Measurements from ENCODE around the gene SSTR4. TPM values are rescaled to one million over a fixed set of nuclear protein-coding genes. Genes with fewer than 3 reads are reported as not detected.

Gene SSTR4
- total and polyA plus RNA-seq, 2 donors (not counting 3 experiments of a cell fraction or from before 2014, with no cell fraction given) = not detected

DNA sequence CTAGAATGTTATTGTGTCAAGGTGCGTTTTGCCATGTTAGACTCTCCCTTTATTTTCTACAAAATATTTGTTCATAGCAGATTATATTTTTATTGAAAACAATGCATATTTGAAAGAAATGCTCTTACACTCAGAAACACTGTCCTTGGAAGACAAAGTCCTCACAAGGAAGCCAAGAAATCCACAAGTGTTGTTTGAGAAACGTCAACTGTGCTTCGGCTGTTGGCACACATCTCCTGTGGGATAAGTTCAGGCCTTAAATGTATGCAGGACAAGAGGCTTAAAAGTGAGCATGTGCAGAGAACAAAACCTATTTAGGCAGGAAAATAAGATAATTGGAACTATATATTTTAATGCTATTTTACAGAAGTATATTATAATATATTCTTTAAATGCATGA lies 23.9 kb downstream of the SSTR4 start:
- intact Hi-C loops (cut with micrococcal nuclease) = no loop called here

More for the DNA sequence above, 23.9 kb downstream of the SSTR4 start:
- DNase-seq (ENCODE audit: low read depth, low spot score) (no peak), FAIRE-seq (no peak)
- Histone ChIP-seq H4K20me1 (replicated peaks; ENCODE audit: control insufficient read depth, extremely low read depth, insufficient read depth, low read length) (no peaks in the 10 kb centered on the region), H3K4me3 (replicated peaks in 1 of 3; ENCODE audit: insufficient read depth in 1 of 3, low read depth in 1 of 3, low read length in 3 of 3) (no peak overlapping the region), H3K9me3 (replicated peaks; ENCODE audit: control insufficient read depth, insufficient read depth, low read length) (no peaks in the 10 kb centered on the region), H2AFZ (ENCODE audit: low read depth, low read length) (no peak overlapping the region), H3K36me3 (ENCODE audit: control insufficient read depth in 2 of 2, extremely low read depth in 1 of 2, insufficient read depth in 2 of 2, low read length in 2 of 2) (no peaks in the 10 kb centered on the region), H3K27me3 (ENCODE audit: control insufficient read depth in 2 of 2, insufficient read depth in 2 of 2, low read length in 2 of 2) (no peaks in the 10 kb centered on the region), H3K27ac (ENCODE audit: insufficient read depth, low read depth, low read length) (no peak overlapping the region), H3K79me2 (ENCODE audit: control insufficient read depth, insufficient read depth, low read length) (no peaks in the 10 kb centered on the region), H3K4me1 (ENCODE audit: control insufficient read depth, extremely low read depth, insufficient read depth, low read length) (peaks cover 28% of the 10 kb centered on the region), H3K9me1 (replicated peaks; ENCODE audit: control insufficient read depth, extremely low read depth, insufficient read depth, low read length) (no peaks in the 10 kb centered on the region), H3K9ac (replicated peaks; ENCODE audit: extremely low read depth, insufficient read depth, low read length) (no peak overlapping the region), H3K4me2 (ENCODE audit: insufficient read depth, low read length) (no peak overlapping the region)
- BruUV-seq (replicated peaks) = no TSS peak
- ChIA-PET CTCF (interaction anchor here (0.7 to 3.5 kb wide), 6 partner anchors 8 to 187 kb away, joined by 3 to 51 read pairs (median 4); no protein-coding TSS in a partner anchor), POLR2A (no interaction called here)
- dilution Hi-C loops (cut with MboI; ENCODE audit: extremely low pct_ligation_motif_present, low sequenced_read_pairs) = no loop called here
- TF ChIP-seq JUN (IDR thresholded peaks at IDR 0.05; ENCODE audit: borderline replicate concordance, insufficient read depth, insufficient read length, low read depth) (no peak), EZH2 (IDR thresholded peaks at IDR 0.05; ENCODE audit: borderline replicate concordance, low read depth, low read length, severe bottlenecking) (no peak), POLR2AphosphoS5 (IDR thresholded peaks at IDR 0.05; ENCODE audit: insufficient read depth, low read depth, low read length) (no peak), GATA2 (IDR thresholded peaks at IDR 0.05; ENCODE audit: insufficient read depth, insufficient read length, low read depth, low read length) (no peak), POLR2A (IDR thresholded peaks at IDR 0.05; ENCODE audit: low read depth, low read length) (no peak), FOS (IDR thresholded peaks at IDR 0.05; ENCODE audit: borderline replicate concordance, insufficient read depth, low read length) (no peak), MYC (IDR thresholded peaks at IDR 0.05; ENCODE audit: low read depth, low read length) (no peak)
- TF ChIP-seq, protein P1, sequence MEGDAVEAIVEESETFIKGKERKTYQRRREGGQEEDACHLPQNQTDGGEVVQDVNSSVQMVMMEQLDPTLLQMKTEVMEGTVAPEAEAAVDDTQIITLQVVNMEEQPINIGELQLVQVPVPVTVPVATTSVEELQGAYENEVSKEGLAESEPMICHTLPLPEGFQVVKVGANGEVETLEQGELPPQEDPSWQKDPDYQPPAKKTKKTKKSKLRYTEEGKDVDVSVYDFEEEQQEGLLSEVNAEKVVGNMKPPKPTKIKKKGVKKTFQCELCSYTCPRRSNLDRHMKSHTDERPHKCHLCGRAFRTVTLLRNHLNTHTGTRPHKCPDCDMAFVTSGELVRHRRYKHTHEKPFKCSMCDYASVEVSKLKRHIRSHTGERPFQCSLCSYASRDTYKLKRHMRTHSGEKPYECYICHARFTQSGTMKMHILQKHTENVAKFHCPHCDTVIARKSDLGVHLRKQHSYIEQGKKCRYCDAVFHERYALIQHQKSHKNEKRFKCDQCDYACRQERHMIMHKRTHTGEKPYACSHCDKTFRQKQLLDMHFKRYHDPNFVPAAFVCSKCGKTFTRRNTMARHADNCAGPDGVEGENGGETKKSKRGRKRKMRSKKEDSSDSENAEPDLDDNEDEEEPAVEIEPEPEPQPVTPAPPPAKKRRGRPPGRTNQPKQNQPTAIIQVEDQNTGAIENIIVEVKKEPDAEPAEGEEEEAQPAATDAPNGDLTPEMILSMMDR (IDR thresholded peaks at IDR 0.05; ENCODE audit: extremely low read depth in 1 of 2, insufficient read depth in 1 of 2, low read depth in 1 of 2, low read length in 2 of 2) = no peak
- TF ChIP-seq, protein P2, sequence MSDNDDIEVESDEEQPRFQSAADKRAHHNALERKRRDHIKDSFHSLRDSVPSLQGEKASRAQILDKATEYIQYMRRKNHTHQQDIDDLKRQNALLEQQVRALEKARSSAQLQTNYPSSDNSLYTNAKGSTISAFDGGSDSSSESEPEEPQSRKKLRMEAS (IDR thresholded peaks at IDR 0.05; ENCODE audit: insufficient read depth, insufficient read length) = no peak
